Measurements from ENCODE around the gene PSORS1C1.
"Not testable (repeated sequence)": the region's sequence is repeated elsewhere in the genome, so short reads cannot be mapped to it uniquely, and the experiment has no call there.

Gene PSORS1C1

GRCh38 chr6:31161216-31162126 lies 46.9 kb downstream of the PSORS1C1 start:
- DNase-seq = no peak

GRCh38 chr6:31162463-31163165 lies 48.0 kb downstream of the PSORS1C1 start:
- no peak for DNase-seq

GRCh38 chr6:31163922-31164321 lies 49.3 kb downstream of the PSORS1C1 start:
- DNase-seq = no peak

- not testable (repeated sequence) for DNase-seq
These were observed 50.0 kb downstream of the PSORS1C1 start for GRCh38 chr6:31164475-31165063.

- DNase-seq = not testable (repeated sequence)
These were observed 50.6 kb downstream of the PSORS1C1 start for GRCh38 chr6:31165064-31165832.

GRCh38 chr6:31165986-31166385 lies 51.4 kb downstream of the PSORS1C1 start:
- no peak for DNase-seq

- DNase-seq = no peak
These were observed 54.0 kb downstream of the PSORS1C1 start for GRCh38 chr6:31168606-31169005.

GRCh38 chr6:31169123-31169857 lies 54.7 kb downstream of the PSORS1C1 start:
- DNase-seq = no peak

- DNase-seq = not testable (repeated sequence)
These were observed 55.4 kb downstream of the PSORS1C1 start for GRCh38 chr6:31169858-31170599.

- no peak for DNase-seq
These were observed 55.9 kb downstream of the PSORS1C1 start, which contains the start of gene POU5F1 for GRCh38 chr6:31170600-31170881. Gene POU5F1 (minus strand): TSS chr6:31170682. CDS start chr6:31170620, 62 bp downstream.

- no peak for DNase-seq
These were observed 56.5 kb downstream of the PSORS1C1 start for GRCh38 chr6:31170987-31171671.

GRCh38 chr6:31171931-31172905 lies 57.6 kb downstream of the PSORS1C1 start:
- DNase-seq = no peak

- no peak for DNase-seq
These were observed 58.4 kb downstream of the PSORS1C1 start for GRCh38 chr6:31172973-31173384.

- DNase-seq = no peak
These were observed 58.8 kb downstream of the PSORS1C1 start for GRCh38 chr6:31173406-31173805.

GRCh38 chr6:31174378-31174777 lies 59.8 kb downstream of the PSORS1C1 start:
- no peak for DNase-seq

- no peak for DNase-seq
These were observed 61.4 kb downstream of the PSORS1C1 start for GRCh38 chr6:31175971-31176370.

GRCh38 chr6:31178143-31179041 lies 63.8 kb downstream of the PSORS1C1 start:
- no peak for DNase-seq

- no peak for DNase-seq
These were observed 64.4 kb downstream of the PSORS1C1 start for GRCh38 chr6:31179042-31179386.

- no peak for DNase-seq
These were observed 65.3 kb downstream of the PSORS1C1 start for GRCh38 chr6:31179896-31180295.

Measured in SIG-M5 (cell line).